Progenitor cell of endocrine pancreas (in vitro differentiated cells): Measurements from ENCODE around the gene YIF1A. TPM values are rescaled to one million over a fixed set of nuclear protein-coding genes. Genes with fewer than 3 reads are reported as not detected.
A peak's percentile ranks its signal among the peaks of the same experiment; 100 is the strongest.

Experiments
- DNase-seq: peaks from one replicate; pipeline ENCODE4 v3.0.0; 2021; ENCODE audit warnings: low spot score; ENCODE audit not compliant: unreplicated experiment
- H3K27ac Mint-ChIP-seq: 2 replicates; pipeline ENCODE4 v1.8.0; 2021; ENCODE audit warnings: mild to moderate bottlenecking, moderate library complexity, mixed read lengths
- H3K27me3 Mint-ChIP-seq: 2 replicates; pipeline ENCODE4 v1.8.0; 2021; ENCODE audit warnings: mixed read lengths
- H3K36me3 Mint-ChIP-seq: 2 replicates; pipeline ENCODE4 v1.8.0; 2022; ENCODE audit warnings: mixed read lengths; ENCODE audit not compliant: insufficient read depth
- H3K4me1 Mint-ChIP-seq: 2 replicates; pipeline ENCODE4 v1.8.0; 2021; ENCODE audit warnings: low read depth, mixed read lengths
- H3K4me3 Mint-ChIP-seq: 2 replicates; pipeline ENCODE4 v1.8.0; 2021; ENCODE audit warnings: low read depth, mild to moderate bottlenecking, moderate library complexity, mixed read lengths
- H3K9me3 Mint-ChIP-seq: 2 replicates; pipeline ENCODE4 v1.8.0; 2021; ENCODE audit warnings: low read depth, mixed read lengths
- CTCF ChIP-seq: fragments of 200-600 bp; sonication (generic); IDR thresholded peaks from one replicate; pipeline ENCODE4 v1.5.0; 2021; ENCODE audit warnings: antibody characterized with exemption, mild to moderate bottlenecking; ENCODE audit not compliant: unreplicated experiment
- total RNA-seq: library from RNA; stranded (reverse); gene quantifications from 2 replicates; pipeline ENCODE4 v1.2.1, GENCODE V29; 2021

Gene YIF1A
- total RNA-seq, 1 donor from 2014 or later: 61.7 TPM

- H3K4me1 Mint-ChIP-seq: peaks cover 12% of the 10 kb centered on the region
- peak within 1 kb of the TSS; percentile 94 for H3K4me3 Mint-ChIP-seq
- H3K36me3 Mint-ChIP-seq: peaks cover 7% of the 10 kb centered on the region
- peak within 1 kb of the TSS; percentile 94 for H3K27ac Mint-ChIP-seq
- H3K9me3 Mint-ChIP-seq: no peaks in the 10 kb centered on the region
- DNase-seq: peak; percentile 100
- TF ChIP-seq CTCF: no peak
- H3K27me3 Mint-ChIP-seq: no peaks in the 10 kb centered on the region
Measured at GRCh38 chr11:66268244-66268951, 20.5 kb downstream of the YIF1A start, which contains the start of gene RAB1B. TSS of gene RAB1B (plus strand) at chr11:66268639. CDS start at chr11:66268680, 41 bp downstream.

- Mint-ChIP-seq H3K9me3 (no peaks in the 10 kb centered on the region), H3K4me1 (peaks cover 12% of the 10 kb centered on the region), H3K27me3 (no peaks in the 10 kb centered on the region), H3K4me3 (peak overlapping the region; percentile 94), H3K27ac (peak overlapping the region; percentile 94), H3K36me3 (peaks cover 6% of the 10 kb centered on the region)
- peak; percentile 74 for DNase-seq
- TF ChIP-seq CTCF: peak; percentile 20
Measured at GRCh38 chr11:66267379-66268243, 21.3 kb downstream of the YIF1A start.

- Mint-ChIP-seq H3K9me3 (no peaks in the 10 kb centered on the region), H3K4me1 (peaks cover 12% of the 10 kb centered on the region), H3K36me3 (peaks cover 5% of the 10 kb centered on the region), H3K27ac (peak overlapping the region; percentile 81), H3K4me3 (peak overlapping the region; percentile 94), H3K27me3 (no peaks in the 10 kb centered on the region)
- TF ChIP-seq CTCF: no peak
- no peak for DNase-seq
Measured at GRCh38 chr11:66267039-66267378, 21.9 kb downstream of the YIF1A start.

- Mint-ChIP-seq H3K9me3 (no peaks in the 10 kb centered on the region), H3K27ac (no peak overlapping the region), H3K36me3 (peaks cover 5% of the 10 kb centered on the region), H3K27me3 (no peaks in the 10 kb centered on the region), H3K4me3 (no peak overlapping the region), H3K4me1 (peaks cover 12% of the 10 kb centered on the region)
- TF ChIP-seq CTCF: no peak
- DNase-seq: no peak
Measured at GRCh38 chr11:66266378-66267038, 22.4 kb downstream of the YIF1A start.
